T1000 (cell line): ENCODE results near the gene ARSD.
"Not testable (repeated sequence)": the region's sequence is repeated elsewhere in the genome, so short reads cannot be mapped to it uniquely, and the experiment has no call there.

Experiments
- DNase-seq: peaks from one replicate; lab custom pipeline; 2025; ENCODE audit warnings: mixed read lengths; lab: John Stamatoyannopoulos, UW

ARSD gene

GRCh38 chrX:2928583-2929434, at the start of gene ARSD:
Gene ARSD, minus strand, starts transcription at chrX:2929339. Its CDS starts 64 bp downstream, at chrX:2929275.
- peak; percentile 74 for DNase-seq

- not testable (repeated sequence) for DNase-seq
These were observed 49.5 kb upstream of the ARSD start for GRCh38 chrX:2978639-2979038.

- DNase-seq: no peak
These were observed 45.8 kb upstream of the ARSD start for GRCh38 chrX:2974961-2975360.

- DNase-seq: no peak
These were observed 43.3 kb upstream of the ARSD start for GRCh38 chrX:2972391-2972790.

GRCh38 chrX:2969021-2969420, 39.9 kb upstream of the ARSD start:
- no peak for DNase-seq

GRCh38 chrX:2967998-2968909, 39.1 kb upstream of the ARSD start:
- DNase-seq: peak; percentile 0

- no peak for DNase-seq
These were observed 38.4 kb upstream of the ARSD start for GRCh38 chrX:2967584-2967983.

- DNase-seq: no peak
These were observed 37.9 kb upstream of the ARSD start for GRCh38 chrX:2967012-2967411.

- DNase-seq: no peak
These were observed 36.8 kb upstream of the ARSD start for GRCh38 chrX:2965965-2966364.

- not testable (repeated sequence) for DNase-seq
These were observed 35.1 kb upstream of the ARSD start for GRCh38 chrX:2963992-2964794.

GRCh38 chrX:2963449-2963848, 34.3 kb upstream of the ARSD start:
- DNase-seq: not testable (repeated sequence)

- DNase-seq: no peak
These were observed 33.2 kb upstream of the ARSD start for GRCh38 chrX:2962381-2962780.

GRCh38 chrX:2960861-2961515, 31.8 kb upstream of the ARSD start:
- DNase-seq: no peak

- no peak for DNase-seq
These were observed 29.1 kb upstream of the ARSD start for GRCh38 chrX:2958199-2958598.

GRCh38 chrX:2955838-2956237, 26.7 kb upstream of the ARSD start:
- no peak for DNase-seq

- DNase-seq: no peak
These were observed 26.1 kb upstream of the ARSD start for GRCh38 chrX:2955281-2955680.

GRCh38 chrX:2954541-2954940, 25.4 kb upstream of the ARSD start:
- no peak for DNase-seq

- DNase-seq: not testable (repeated sequence)
These were observed 8.8 kb upstream of the ARSD start for GRCh38 chrX:2937942-2938341.

GRCh38 chrX:2934715-2935710, 5.9 kb upstream of the ARSD start:
- DNase-seq: no peak
